HepG2 (cell line): ENCODE results near the gene ZCCHC24. TPM values are rescaled to one million over a fixed set of nuclear protein-coding genes. Genes with fewer than 3 reads are reported as not detected.

ENCODE experiments used
- CBFB ChIP-seq: sonication (generic); formaldehyde crosslinking; IDR thresholded peaks from 2 replicates; pipeline ENCODE4 v1.4.0; 2020; ENCODE audit warnings: missing genetic modification reagents
- CENPBD1 ChIP-seq: sonication (generic); formaldehyde crosslinking; IDR thresholded peaks from 2 replicates; pipeline ENCODE4 v1.8.0; 2022; ENCODE audit warnings: missing genetic modification reagents, low read depth, mild to moderate bottlenecking, borderline replicate concordance
- CSRNP2 ChIP-seq: sonication (generic); formaldehyde crosslinking; conservative IDR thresholded peaks from 2 replicates; pipeline ENCODE4 v1.8.0; 2022; ENCODE audit warnings: low read depth, missing genetic modification reagents
- ELF4 ChIP-seq: sonication (generic); formaldehyde crosslinking; IDR thresholded peaks from 2 replicates; pipeline ENCODE4 v1.5.0; 2020; ENCODE audit warnings: missing genetic modification reagents, mild to moderate bottlenecking, moderate library complexity, borderline replicate concordance
- JARID2 ChIP-seq: sonication (generic); formaldehyde crosslinking; IDR thresholded peaks from 2 replicates; pipeline ENCODE4 v1.8.1; 2023; ENCODE audit warnings: missing genetic modification reagents, inconsistent platforms; ENCODE audit not compliant: insufficient replicate concordance
- NFAT5 ChIP-seq: sonication (generic); formaldehyde crosslinking; IDR thresholded peaks from 2 replicates; pipeline ENCODE4 v1.4.0; 2020; ENCODE audit warnings: missing genetic modification reagents
- SMC3 ChIP-seq: IDR thresholded peaks from 2 replicates; pipeline ENCODE4 v1.6.1; 2011; ENCODE audit warnings: low read length, improper control_type of control experiment
- ZHX1 ChIP-seq: sonication (generic); formaldehyde crosslinking; IDR thresholded peaks from 2 replicates; pipeline ENCODE4 v1.8.1; 2022; ENCODE audit warnings: low read depth, mild to moderate bottlenecking, missing genetic modification reagents
- ZNF121 ChIP-seq: sonication (generic); formaldehyde crosslinking; IDR thresholded peaks from 2 replicates; pipeline ENCODE4 v1.5.0; 2020; ENCODE audit warnings: mild to moderate bottlenecking, missing genetic modification reagents
- ZNF281 ChIP-seq: sonication (generic); formaldehyde crosslinking; IDR thresholded peaks from 2 replicates; pipeline ENCODE4 v1.4.0; 2020; ENCODE audit warnings: missing genetic modification reagents, borderline replicate concordance
- ZNF382 ChIP-seq: sonication (generic); formaldehyde crosslinking; IDR thresholded peaks from 2 replicates; pipeline ENCODE4 v1.5.0; 2020; ENCODE audit warnings: missing genetic modification reagents, mild to moderate bottlenecking, borderline replicate concordance
- ZNF652 ChIP-seq: IDR thresholded peaks from 2 replicates; pipeline ENCODE4 v1.6.1; 2016; ENCODE audit warnings: low read depth, borderline replicate concordance
- ZNF841 ChIP-seq: sonication (generic); formaldehyde crosslinking; IDR thresholded peaks from 2 replicates; pipeline ENCODE4 v1.8.1; 2023; ENCODE audit warnings: missing genetic modification reagents, borderline replicate concordance
- polyA plus RNA-seq, 8 experiments: library from polyadenylated mRNA; depleted of rRNA in 3 of 8; stranded (reverse) in 7 of 8; unstranded in 1 of 8; fragments of >200 nt; fragmentation: Illumina TruSeq in 4 of 8; extraction: Trizol in 4 of 8; gene quantifications; 2 replicates each; pipeline versions ENCODE4 v1.2.1 to v1.2.3, GENCODE V29; 2011 to 2016; ENCODE audit warnings: low read depth in 4 of 8, missing spikeins in 1 of 8, mixed read lengths in 1 of 8; ENCODE audit not compliant: insufficient read depth in 1 of 8
- total RNA-seq, 5 experiments: library from RNA; depleted of rRNA; stranded (reverse); fragments of >200 nt; fragmentation: Illumina TruSeq; extraction: Trizol; gene quantifications; 2 replicates each; pipeline ENCODE4 v1.2.3, GENCODE V29; 2016; ENCODE audit warnings: low read depth in 1 of 5

Gene ZCCHC24
- total and polyA plus RNA-seq, 2 of the 13 experiments (the other 11 are each of a cell fraction or from before 2014, with no cell fraction given), result 3.1 to 7.9 TPM

- TF ChIP-seq CBFB (CRISPR knock-in tag), result peak; percentile 91; the same call in 1 of the 2 replicates
- TF ChIP-seq NFAT5 (CRISPR knock-in tag), result no peak
- no peak for TF ChIP-seq CSRNP2 (CRISPR knock-in tag)
- no peak for TF ChIP-seq CENPBD1
- no peak for TF ChIP-seq ELF4 (CRISPR knock-in tag)
- TF ChIP-seq ZNF382, result 0 out of 2 replicates have a peak, but pooled peaks have one; percentile 74
- TF ChIP-seq ZNF121 (CRISPR knock-in tag), result peak; percentile 82; the same call in 1 of the 2 replicates
- TF ChIP-seq JARID2 (CRISPR knock-in tag), result no peak
- TF ChIP-seq ZNF652 (CRISPR knock-in tag), result no peak
- peak; percentile 55; the same call in 1 of the 2 replicates for TF ChIP-seq ZNF281 (CRISPR knock-in tag)
- TF ChIP-seq SMC3, result no peak
- no peak for TF ChIP-seq ZHX1
- no peak for TF ChIP-seq ZNF841 (CRISPR knock-in tag)
Observed at GRCh38 chr10:79335470-79336235, 109.8 kb downstream of the ZCCHC24 start (continued).
